Left ventricle myocardium inferior (tissue), 1 donor: Measurements from ENCODE around the gene ZBTB49. TPM values are rescaled to one million over a fixed set of nuclear protein-coding genes. Genes with fewer than 3 reads are reported as not detected.

Source experiments
- DNase-seq: peaks from one replicate; pipeline ENCODE4 v3.0.0-alpha.2; 2020
- H3K27ac ChIP-seq: fragments of 200-600 bp; replicated peaks from 2 replicates; pipeline ENCODE4 v1.8.0; 2021
- H3K27me3 ChIP-seq: fragments of 200-600 bp; 2 replicates; pipeline ENCODE4 v1.8.0; 2021; ENCODE audit warnings: low read depth
- H3K36me3 ChIP-seq: fragments of 200-600 bp; 2 replicates; pipeline ENCODE4 v1.8.0; 2021
- H3K4me1 ChIP-seq: fragments of 200-600 bp; 2 replicates; pipeline ENCODE4 v1.8.0; 2021
- H3K4me3 ChIP-seq: fragments of 200-600 bp; 2 replicates; pipeline ENCODE4 v1.8.0; 2021; ENCODE audit warnings: mild to moderate bottlenecking, moderate library complexity
- H3K9me3 ChIP-seq: fragments of 200-600 bp; replicated peaks from 2 replicates; pipeline ENCODE4 v1.8.0; 2021
- intact Hi-C: fragments of 100-400 bp; cut with micrococcal nuclease; formaldehyde crosslinking; loops from one replicate; pipeline ENCODE4 v1.11.0; 2022
- total RNA-seq: library from RNA; stranded (reverse); fragmentation: NEBNext Ultra II Directional; extraction: Animal tissue kit (Norgen Biotek cat#: 25700); gene quantifications from one replicate; pipeline ENCODE4 v1.2.1, GENCODE V29; 2021
- TF ChIP-seq, protein P1 (sequence below): fragments of 200-600 bp; IDR thresholded peaks from 2 replicates; pipeline ENCODE4 v1.8.0; 2021; ENCODE audit warnings: antibody characterized with exemption, mild to moderate bottlenecking, borderline replicate concordance
- donor health status: DM: no; HTN: yes; CAD: no; lungs with severe emphysema.

The ZBTB49 gene
- total RNA-seq, 1 donor from 2014 or later, result 1.9 TPM

DNA sequence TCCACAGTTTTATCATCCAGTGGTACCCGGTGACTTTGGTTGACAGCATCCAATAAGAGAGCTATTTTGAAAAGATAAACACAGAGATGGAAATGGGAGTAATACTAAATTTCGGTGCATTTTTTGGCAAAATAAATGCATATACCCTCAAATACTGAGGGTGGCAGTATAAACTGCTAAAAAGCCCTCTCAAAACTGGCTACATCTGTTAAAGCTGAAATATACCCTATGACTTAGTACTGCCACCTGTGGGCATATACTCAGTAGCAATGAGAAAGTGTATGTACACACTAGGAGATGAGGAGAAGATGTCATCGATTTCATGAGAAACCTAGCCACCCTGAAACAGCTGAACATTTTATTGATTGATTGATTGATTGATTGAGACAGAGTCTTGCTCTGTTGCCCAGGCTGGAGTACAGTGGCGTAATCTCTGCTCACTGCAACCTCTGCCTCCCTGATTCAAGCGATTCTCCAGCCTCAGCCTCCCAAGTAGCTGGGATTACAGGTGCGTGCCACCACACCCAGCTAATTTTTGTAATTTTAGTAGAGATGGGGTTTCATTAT lies 29.8 kb upstream of the ZBTB49 start:
- Histone ChIP-seq H3K27ac (no peak overlapping the region), H3K36me3 (no peaks in the 10 kb centered on the region), H3K9me3 (no peaks in the 10 kb centered on the region), H3K4me1 (no peaks in the 10 kb centered on the region), H3K27me3 (no peaks in the 10 kb centered on the region), H3K4me3 (peak overlapping the region; percentile 3)
- no peak for DNase-seq
- intact Hi-C loops, result no loop called here
- TF ChIP-seq, protein P1, sequence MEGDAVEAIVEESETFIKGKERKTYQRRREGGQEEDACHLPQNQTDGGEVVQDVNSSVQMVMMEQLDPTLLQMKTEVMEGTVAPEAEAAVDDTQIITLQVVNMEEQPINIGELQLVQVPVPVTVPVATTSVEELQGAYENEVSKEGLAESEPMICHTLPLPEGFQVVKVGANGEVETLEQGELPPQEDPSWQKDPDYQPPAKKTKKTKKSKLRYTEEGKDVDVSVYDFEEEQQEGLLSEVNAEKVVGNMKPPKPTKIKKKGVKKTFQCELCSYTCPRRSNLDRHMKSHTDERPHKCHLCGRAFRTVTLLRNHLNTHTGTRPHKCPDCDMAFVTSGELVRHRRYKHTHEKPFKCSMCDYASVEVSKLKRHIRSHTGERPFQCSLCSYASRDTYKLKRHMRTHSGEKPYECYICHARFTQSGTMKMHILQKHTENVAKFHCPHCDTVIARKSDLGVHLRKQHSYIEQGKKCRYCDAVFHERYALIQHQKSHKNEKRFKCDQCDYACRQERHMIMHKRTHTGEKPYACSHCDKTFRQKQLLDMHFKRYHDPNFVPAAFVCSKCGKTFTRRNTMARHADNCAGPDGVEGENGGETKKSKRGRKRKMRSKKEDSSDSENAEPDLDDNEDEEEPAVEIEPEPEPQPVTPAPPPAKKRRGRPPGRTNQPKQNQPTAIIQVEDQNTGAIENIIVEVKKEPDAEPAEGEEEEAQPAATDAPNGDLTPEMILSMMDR, result no peak

DNA sequence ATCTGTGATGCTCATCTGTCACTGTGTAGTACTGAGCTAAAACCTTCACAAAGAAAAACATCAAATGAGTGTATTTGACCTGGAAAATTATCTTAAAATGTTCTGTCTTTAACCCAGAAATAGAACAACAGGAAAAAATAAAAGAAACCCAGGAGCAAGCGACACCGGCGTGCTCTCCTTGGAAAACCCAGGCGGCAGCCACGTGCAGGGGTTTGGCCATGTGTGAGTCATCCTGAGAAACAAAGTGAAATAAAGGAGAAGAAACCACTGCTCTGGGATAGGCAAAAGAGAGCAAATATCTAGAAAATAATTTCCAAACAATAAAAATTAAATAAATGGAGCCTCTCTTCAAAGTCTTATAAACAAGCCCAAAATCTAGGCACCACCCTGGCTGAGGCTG lies 22.1 kb upstream of the ZBTB49 start:
- Histone ChIP-seq H3K4me1 (no peaks in the 10 kb centered on the region), H3K27ac (no peak overlapping the region), H3K9me3 (no peaks in the 10 kb centered on the region), H3K27me3 (no peaks in the 10 kb centered on the region), H3K4me3 (no peak overlapping the region), H3K36me3 (peaks cover 50% of the 10 kb centered on the region)
- TF ChIP-seq, protein P1, result no peak
- intact Hi-C loops, result no loop called here
- DNase-seq, result no peak

DNA sequence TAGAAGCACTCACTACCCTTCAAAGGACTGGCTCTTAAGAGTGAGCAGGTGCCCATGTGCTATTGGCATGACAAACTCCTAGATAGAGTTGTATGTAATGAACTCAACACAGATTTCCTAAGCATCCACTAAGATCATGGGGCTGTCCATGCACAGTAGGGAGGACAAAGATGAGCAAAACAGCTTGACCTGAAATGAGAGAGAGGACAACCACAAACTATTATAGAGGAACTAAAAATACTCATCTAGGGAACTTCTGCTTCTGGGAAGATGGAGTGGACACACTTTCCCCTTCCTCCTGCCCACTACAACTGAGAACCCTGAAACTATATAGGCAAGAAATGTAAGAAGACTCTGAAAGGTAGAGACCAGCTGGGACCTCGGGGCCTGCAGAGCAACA lies 21.3 kb upstream of the ZBTB49 start:
- no peak for DNase-seq
- Histone ChIP-seq H3K27ac (no peak overlapping the region), H3K9me3 (no peaks in the 10 kb centered on the region), H3K4me3 (no peak overlapping the region), H3K4me1 (no peaks in the 10 kb centered on the region), H3K27me3 (no peaks in the 10 kb centered on the region), H3K36me3 (peaks cover 58% of the 10 kb centered on the region)
- TF ChIP-seq, protein P1, result no peak
- intact Hi-C loops, result no loop called here

DNA sequence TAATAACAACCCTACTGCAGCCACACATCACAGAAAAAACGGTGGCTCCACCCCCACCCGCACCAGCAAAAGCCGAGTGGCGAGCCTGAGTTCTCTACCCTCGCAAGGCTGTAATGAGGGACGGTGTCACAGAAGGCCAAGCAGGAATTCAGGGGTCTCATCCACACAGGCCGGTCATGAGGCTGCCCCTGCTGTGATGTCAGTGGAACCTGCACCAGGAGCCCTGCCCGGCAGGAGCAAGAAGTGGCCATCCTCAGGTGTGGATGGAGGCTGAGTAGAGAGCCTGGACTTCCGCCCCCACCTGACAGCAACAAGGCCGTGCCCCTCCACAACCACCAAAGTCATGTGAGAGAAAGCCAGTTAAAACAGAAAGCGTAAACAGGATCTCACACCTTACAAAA lies 20.7 kb upstream of the ZBTB49 start:
- H3K36me3 ChIP-seq, result peaks cover 63% of the 10 kb centered on the region
- no peak for DNase-seq
- intact Hi-C loops, result no loop called here
- no peak overlapping the region for H3K4me3 ChIP-seq
- no peaks in the 10 kb centered on the region for H3K9me3 ChIP-seq
- H3K27ac ChIP-seq, result peak overlapping the region; percentile 25
- H3K4me1 ChIP-seq, result no peaks in the 10 kb centered on the region
- TF ChIP-seq, protein P1, result no peak
- H3K27me3 ChIP-seq, result no peaks in the 10 kb centered on the region

DNA sequence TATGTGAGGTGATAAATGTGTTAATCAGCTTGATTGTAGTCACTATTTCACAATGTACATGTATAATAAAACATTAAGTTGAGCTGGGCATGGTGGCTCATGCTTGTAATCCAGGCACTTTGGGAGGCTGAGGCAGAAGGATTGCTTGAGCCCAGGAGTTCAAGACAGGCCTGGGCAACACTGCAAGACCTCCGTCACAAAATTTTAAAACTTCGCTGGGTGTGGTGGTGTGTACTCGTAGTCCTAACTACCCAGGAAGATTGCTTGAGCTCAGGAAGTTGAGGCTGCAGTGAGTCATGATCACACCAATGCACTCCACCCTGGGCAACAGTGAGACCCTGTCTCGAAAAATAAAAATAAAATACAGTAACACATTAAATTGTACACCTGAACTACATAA lies 20.2 kb upstream of the ZBTB49 start:
- TF ChIP-seq, protein P1, result no peak
- H3K27ac ChIP-seq, result peak overlapping the region; percentile 25
- no peaks in the 10 kb centered on the region for H3K9me3 ChIP-seq
- no peak overlapping the region for H3K4me3 ChIP-seq
- H3K4me1 ChIP-seq, result no peaks in the 10 kb centered on the region
- no peak for DNase-seq
- no peaks in the 10 kb centered on the region for H3K27me3 ChIP-seq
- H3K36me3 ChIP-seq, result peaks cover 68% of the 10 kb centered on the region
- intact Hi-C loops, result no loop called here

DNA sequence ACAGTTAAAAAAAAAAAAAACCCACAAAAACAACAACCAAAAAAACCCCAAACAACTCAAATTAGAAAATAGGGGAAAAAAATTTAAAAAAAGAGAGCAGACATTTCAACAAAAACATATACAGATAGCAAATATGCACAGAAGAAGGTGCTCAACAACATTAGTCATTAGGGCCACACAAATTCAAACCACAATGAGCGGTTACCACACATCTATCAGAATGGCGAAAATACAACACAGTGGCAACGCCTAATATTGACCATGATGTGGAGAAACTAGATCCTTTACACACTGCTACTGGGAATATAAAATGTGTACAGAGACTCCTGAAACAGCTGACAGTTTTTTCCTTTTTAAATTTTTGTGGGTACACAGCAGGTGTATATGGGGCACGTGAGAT lies 19.5 kb upstream of the ZBTB49 start:
- H3K27me3 ChIP-seq, result no peaks in the 10 kb centered on the region
- no peaks in the 10 kb centered on the region for H3K4me1 ChIP-seq
- TF ChIP-seq, protein P1, result no peak
- no peak for DNase-seq
- peaks cover 75% of the 10 kb centered on the region for H3K36me3 ChIP-seq
- H3K4me3 ChIP-seq, result no peak overlapping the region
- H3K27ac ChIP-seq, result no peak overlapping the region
- intact Hi-C loops, result no loop called here
- H3K9me3 ChIP-seq, result no peaks in the 10 kb centered on the region
